Frontal cortex (tissue), 4 donors: ENCODE measurements around the gene COPZ1. TPM values are rescaled to one million over a fixed set of nuclear protein-coding genes. Genes with fewer than 3 reads are reported as not detected.
"Not testable (repeated sequence)": the region's sequence is repeated elsewhere in the genome, so short reads cannot be mapped to it uniquely, and the experiment has no call there.

ENCODE experiments used
- DNase-seq, 2 donors: peaks; one replicate each; pipeline ENCODE4 v3.0.0; 2012; ENCODE audit warnings: low spot score in 2 of 2
- FAIRE-seq: peaks from 2 replicates; lab custom pipeline; 2012; peaks lifted over from hg19 to GRCh38; lab: Jason Lieb, UNC
- total RNA-seq: library from RNA; depleted of rRNA; stranded (reverse); fragments of >200 nt; gene quantifications from one replicate; pipeline ENCODE4 v1.2.3, GENCODE V29; 2014
- donor health status: control.
- donor health status: control.
- donor health status: control.

The COPZ1 gene
- total RNA-seq, result 59.9 TPM

GRCh38 chr12:54324617-54325441, at the start of gene COPZ1:
TSS of gene COPZ1 (plus strand) at chr12:54325131. CDS start at chr12:54325164, 33 bp downstream.
- FAIRE-seq (peak; percentile 93), DNase-seq (peak; percentile 82 to 94)

DNA sequence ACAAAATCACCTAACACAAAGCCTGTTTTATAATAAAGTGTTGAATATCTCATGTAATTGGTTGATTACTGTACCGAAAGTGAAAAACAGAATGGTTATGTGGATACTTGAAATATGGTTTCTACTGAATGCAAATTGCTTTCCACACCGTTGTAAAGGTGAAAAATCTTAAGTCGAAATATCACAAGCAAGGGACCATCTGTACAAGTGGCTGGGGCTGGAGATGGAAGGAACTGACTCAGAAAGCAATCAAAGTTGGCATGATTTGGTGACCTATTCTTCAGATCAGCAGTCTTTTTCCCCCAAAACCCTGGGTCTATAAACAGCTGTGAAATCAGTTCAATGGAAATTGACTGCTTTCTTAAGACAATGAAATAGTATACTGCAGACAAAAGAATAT, 48.6 kb upstream of the COPZ1 start:
- no peak for DNase-seq
- no peak for FAIRE-seq

GRCh38 chr12:54277823-54278276, 47.1 kb upstream of the COPZ1 start:
- DNase-seq, result no peak
- no peak for FAIRE-seq

GRCh38 chr12:54279227-54279631, 45.7 kb upstream of the COPZ1 start:
- no peak for FAIRE-seq
- DNase-seq, result no peak

GRCh38 chr12:54279632-54280467, 45.1 kb upstream of the COPZ1 start, which contains the start of gene CBX5:
TSS of gene CBX5 (minus strand) at chr12:54280122. CDS start at chr12:54257650, 22,472 bp downstream.
- DNase-seq (peak; percentile 77 to 86), FAIRE-seq (no peak)

DNA sequence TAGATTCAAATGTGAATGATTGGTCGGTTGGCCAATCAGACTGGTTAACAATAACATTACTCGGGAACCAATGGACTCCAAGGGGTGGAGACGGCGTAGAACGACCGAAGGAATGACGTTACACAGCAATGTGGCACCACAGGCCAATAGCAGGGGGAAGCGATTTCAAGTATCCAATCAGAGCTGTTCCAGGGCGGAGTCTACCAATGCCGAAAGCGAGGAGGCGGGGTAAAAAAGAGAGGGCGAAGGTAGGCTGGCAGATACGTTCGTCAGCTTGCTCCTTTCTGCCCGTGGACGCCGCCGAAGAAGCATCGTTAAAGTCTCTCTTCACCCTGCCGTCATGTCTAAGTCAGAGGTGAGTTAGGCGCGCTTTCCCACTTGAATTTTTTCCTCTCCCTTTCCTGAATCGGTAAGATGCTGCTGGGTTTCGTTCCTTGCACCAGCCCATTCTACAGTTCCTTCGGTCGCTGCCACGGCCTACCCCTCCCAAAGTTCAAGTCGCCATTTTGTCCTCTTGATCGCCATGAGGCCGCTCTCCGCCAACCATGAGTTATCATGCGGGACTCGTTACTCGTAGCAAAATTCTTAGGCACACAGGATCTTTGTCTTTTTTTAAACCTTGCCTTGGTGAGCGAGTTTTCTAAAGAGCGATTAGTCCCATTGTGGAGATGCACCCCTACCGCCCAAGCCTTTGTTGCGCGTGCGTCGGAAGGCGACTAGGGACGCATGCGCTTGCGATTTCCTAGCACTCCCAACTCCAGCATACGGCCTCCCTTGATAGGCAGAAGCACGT, 44.3 kb upstream of the COPZ1 start, which contains the start of gene HNRNPA1:
Gene HNRNPA1 (plus strand): TSS at position 259 of the 793 bp plus-strand sequence. CDS start 82 bp downstream, at position 341.
- peak; percentile 82 to 85 for DNase-seq
- FAIRE-seq, result peak; percentile 88

DNA sequence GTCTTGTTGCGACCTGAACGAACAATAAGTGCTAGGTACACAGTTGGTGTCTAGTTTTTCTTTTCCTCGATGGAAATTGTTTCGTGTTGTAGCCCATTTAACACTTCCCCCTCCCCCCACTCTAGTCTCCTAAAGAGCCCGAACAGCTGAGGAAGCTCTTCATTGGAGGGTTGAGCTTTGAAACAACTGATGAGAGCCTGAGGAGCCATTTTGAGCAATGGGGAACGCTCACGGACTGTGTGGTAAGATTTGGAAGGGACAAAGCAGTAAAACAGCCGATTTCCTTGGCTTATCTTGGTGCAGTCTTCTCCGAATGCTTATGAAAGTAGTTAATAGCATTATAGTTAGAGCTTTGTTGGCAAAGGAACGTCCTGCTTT, 43.7 kb upstream of the COPZ1 start:
- DNase-seq, FAIRE-seq: not testable (repeated sequence)

GRCh38 chr12:54281694-54282093, 43.2 kb upstream of the COPZ1 start:
- not testable (repeated sequence) for FAIRE-seq, DNase-seq

GRCh38 chr12:54282949-54283593, 41.9 kb upstream of the COPZ1 start:
- no peak for DNase-seq

GRCh38 chr12:54284070-54284780, 40.7 kb upstream of the COPZ1 start:
- not testable (repeated sequence) for FAIRE-seq

More at GRCh38 chr12:54282949-54283593, 41.9 kb upstream of the COPZ1 start:
- FAIRE-seq, result no peak

DNA sequence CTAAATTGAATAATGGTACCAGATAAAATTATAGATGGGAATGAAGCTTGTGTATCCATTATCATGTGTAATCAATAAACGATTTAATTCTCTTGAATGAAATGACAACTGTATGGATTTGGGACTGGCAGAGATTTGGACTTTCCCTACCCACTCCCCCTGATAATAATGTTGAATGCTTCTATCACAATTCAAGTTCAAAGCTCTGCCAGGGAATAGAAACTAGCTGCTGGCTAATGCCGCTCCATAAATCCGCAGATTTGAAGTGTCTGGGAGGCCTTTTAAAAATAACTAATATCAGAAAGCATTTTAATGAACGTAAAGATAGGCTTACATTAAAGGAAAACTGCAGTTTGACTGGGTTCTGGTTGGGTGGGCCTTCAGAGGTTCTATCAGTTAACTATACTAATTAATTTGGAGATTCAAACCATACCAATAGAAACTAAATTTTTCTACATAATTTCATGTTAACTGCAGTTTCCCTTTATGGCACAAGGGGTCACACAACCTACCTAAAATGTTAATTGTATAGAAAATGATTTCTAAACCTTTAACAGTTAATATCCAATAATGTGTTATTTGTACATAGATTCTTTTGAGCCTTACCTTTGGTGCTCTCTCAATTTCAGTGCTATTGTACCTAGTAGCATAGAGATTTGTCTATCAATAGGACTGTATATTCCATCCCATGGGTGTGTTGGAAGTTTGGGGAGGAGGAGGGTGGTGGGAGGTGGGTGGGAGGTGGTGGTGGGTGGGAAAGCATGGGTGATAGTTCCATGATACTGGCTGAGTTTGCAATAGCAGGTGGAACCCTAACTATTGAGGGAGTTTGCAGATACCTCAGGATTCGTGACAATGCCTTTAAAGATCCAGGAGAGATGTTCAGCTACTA, 39.5 kb upstream of the COPZ1 start:
- FAIRE-seq, result no peak

More at GRCh38 chr12:54284070-54284780, 40.7 kb upstream of the COPZ1 start:
- not testable (repeated sequence) for DNase-seq

GRCh38 chr12:54286042-54287030, 38.6 kb upstream of the COPZ1 start:
- no peak for FAIRE-seq

More for the DNA sequence above, 39.5 kb upstream of the COPZ1 start:
- DNase-seq, result no peak

GRCh38 chr12:54287261-54288157, 37.4 kb upstream of the COPZ1 start:
- no peak for FAIRE-seq

More at GRCh38 chr12:54286042-54287030, 38.6 kb upstream of the COPZ1 start:
- DNase-seq, result no peak

GRCh38 chr12:54292083-54292930, 32.6 kb upstream of the COPZ1 start:
- DNase-seq (no peak), FAIRE-seq (no peak)

More at GRCh38 chr12:54287261-54288157, 37.4 kb upstream of the COPZ1 start:
- no peak for DNase-seq
